A549 (cell line): ENCODE results near the gene PLEKHG7.

Source experiments
- BCL3 ChIP-seq: fragments of >200 bp; sonication (Bioruptor Twin); formaldehyde crosslinking; IDR thresholded peaks from 3 replicates; pipeline ENCODE4 v1.6.1; 2016
- CBX8 ChIP-seq: fragments of 200-600 bp; sonication (generic); IDR thresholded peaks from 2 replicates; pipeline ENCODE4 v1.6.1; 2016
- CTCF ChIP-seq: fragments of >200 bp; sonication (Bioruptor Twin); formaldehyde crosslinking; IDR thresholded peaks from 3 replicates; pipeline ENCODE4 v1.5.1; 2016
- EP300 ChIP-seq, 2 experiments: fragments of >200 bp; sonication (Bioruptor Twin); formaldehyde crosslinking; IDR thresholded peaks; 2 replicates in 1 of 2; 3 replicates in 1 of 2; pipeline ENCODE4 v1.6.1; 2016 to 2017
- ESRRA ChIP-seq: fragments of 150-350 bp; IDR thresholded peaks from 2 replicates; pipeline ENCODE4 v1.6.1; 2014; ENCODE audit warnings: mild to moderate bottlenecking, low read length, borderline replicate concordance
- FOSB ChIP-seq: fragments of 250-450 bp; sonication (Bioruptor Pico); IDR thresholded peaks from 2 replicates; pipeline ENCODE4 v1.5.0; 2020; ENCODE audit warnings: mild to moderate bottlenecking, moderate library complexity
- MAZ ChIP-seq: fragments of 150-350 bp; IDR thresholded peaks from 2 replicates; pipeline ENCODE4 v1.6.1; 2014; ENCODE audit warnings: antibody characterized with exemption, low read depth, low read length, borderline replicate concordance
- POLR2A ChIP-seq: IDR thresholded peaks from 2 replicates; pipeline ENCODE4 v1.6.1; 2012; ENCODE audit warnings: mild to moderate bottlenecking, low read length
- RFX5 ChIP-seq: fragments of 450-650 bp; IDR thresholded peaks from 2 replicates; pipeline ENCODE4 v1.7.1; 2014; ENCODE audit warnings: antibody characterized with exemption, mild to moderate bottlenecking, moderate library complexity
- ZSCAN20 ChIP-seq: fragments of 250-450 bp; sonication (Bioruptor Pico); IDR thresholded peaks from 2 replicates; pipeline ENCODE4 v1.8.0; 2022; ENCODE audit warnings: mild to moderate bottlenecking, moderate library complexity

DNA sequence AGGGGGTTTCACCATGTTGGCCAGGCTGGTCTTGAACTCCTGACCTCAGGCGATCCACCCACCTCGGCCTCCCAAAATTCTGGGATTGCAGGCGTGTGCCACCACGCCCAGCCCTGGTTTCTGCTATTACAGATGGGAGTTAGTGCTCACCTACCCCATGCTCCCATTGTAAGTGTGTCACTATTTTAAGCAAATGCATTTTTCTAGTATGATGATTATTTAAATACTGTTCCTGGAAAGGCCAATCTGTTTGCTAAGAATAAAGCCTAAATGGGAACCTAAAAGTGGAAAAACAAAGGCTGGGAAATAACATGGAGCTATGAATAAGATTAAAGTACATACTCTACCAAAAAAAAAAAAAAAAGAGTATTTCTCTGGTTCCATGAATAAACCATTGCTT, 45.0 kb upstream of the PLEKHG7 start:
- TF ChIP-seq CTCF: no peak
- no peak for TF ChIP-seq ZSCAN20
- TF ChIP-seq ESRRA: no peak
- TF ChIP-seq BCL3: no peak
- TF ChIP-seq FOSB (CRISPR knock-in tag): no peak
- no peak for TF ChIP-seq EP300 (IDR thresholded peaks at IDR 0.05)
- no peak for TF ChIP-seq MAZ
- no peak for TF ChIP-seq POLR2A
- TF ChIP-seq RFX5: no peak
- TF ChIP-seq CBX8: no peak
